GM19397 (cell line): ENCODE results near the gene ZNF800.

ENCODE experiments used
- ATAC-seq: cut with Tn5 transposase; IDR thresholded peaks from one replicate; pipeline ENCODE4 v1.9.1; 2021; ENCODE audit warnings: mild to moderate bottlenecking, moderate library complexity; ENCODE audit not compliant: unreplicated experiment

The ZNF800 gene

DNA sequence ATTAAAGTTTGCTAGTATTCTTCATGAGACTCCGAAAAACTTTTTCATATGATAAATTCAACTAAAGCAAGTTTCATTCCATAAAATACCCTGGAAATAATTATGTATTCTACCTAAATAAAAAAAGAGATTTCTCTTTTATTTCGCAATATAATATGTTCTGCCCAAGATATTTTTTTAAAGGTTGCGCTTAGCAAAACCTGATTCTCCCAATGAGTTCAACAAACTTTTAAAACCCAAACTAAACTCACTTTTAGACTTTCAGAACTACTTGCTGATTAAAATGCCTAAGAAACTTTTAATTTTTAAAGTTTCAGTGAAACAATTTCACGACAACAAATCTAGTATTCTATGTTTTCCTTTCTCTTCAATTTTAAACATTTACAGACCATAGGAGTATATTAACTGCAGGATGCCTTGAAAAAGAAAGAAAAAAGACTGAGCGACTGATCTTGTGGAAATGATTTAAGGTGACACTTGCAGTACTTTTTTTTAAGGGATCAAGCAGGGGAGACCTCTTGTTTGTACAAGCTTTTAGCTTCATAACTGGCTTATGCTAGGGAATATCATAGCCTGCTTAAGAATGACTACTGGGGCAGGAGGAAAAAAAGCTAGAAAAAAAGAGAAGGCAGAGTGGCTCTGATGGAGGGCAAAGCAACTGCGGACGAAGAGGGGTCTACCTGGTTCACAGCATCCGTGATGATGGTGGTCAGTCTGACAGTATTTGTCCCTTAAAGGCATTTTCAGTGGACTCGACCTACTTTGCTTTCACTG, 1.5 kb downstream of the ZNF800 start:
- ATAC-seq, result no peak

DNA sequence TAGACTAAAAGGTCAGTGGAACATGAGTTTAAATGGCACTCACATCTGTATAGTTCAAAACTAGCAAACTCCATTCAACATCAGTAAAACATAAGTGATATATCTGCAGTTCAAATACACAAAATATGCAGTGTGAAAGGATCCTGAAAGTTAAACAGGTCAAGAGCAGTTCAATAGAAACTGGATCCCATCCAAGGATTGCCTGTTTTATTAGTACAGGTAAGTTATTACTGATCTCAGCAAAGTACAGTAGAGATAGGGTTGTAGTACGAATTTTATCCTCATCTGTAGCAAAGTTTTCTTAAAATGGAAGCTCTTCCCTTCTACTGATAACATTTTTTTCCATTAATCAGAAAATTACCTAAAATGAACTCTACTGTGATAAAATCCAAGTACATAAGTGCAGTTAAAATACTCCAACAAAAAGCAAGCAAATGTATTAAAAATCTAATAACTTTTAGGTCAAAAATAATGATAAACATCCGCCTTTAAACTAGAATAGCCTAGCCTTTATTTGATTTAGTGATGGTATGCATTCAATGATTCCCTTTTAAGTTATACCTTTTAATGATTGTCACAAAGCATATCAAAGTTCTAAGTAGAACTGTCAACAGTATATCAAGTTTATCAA, 2.2 kb downstream of the ZNF800 start:
- ATAC-seq, result no peak

GRCh38 chr7:127389321-127389720, 3.2 kb downstream of the ZNF800 start:
- ATAC-seq, result no peak

GRCh38 chr7:127387974-127388373, 4.5 kb downstream of the ZNF800 start:
- ATAC-seq, result no peak

DNA sequence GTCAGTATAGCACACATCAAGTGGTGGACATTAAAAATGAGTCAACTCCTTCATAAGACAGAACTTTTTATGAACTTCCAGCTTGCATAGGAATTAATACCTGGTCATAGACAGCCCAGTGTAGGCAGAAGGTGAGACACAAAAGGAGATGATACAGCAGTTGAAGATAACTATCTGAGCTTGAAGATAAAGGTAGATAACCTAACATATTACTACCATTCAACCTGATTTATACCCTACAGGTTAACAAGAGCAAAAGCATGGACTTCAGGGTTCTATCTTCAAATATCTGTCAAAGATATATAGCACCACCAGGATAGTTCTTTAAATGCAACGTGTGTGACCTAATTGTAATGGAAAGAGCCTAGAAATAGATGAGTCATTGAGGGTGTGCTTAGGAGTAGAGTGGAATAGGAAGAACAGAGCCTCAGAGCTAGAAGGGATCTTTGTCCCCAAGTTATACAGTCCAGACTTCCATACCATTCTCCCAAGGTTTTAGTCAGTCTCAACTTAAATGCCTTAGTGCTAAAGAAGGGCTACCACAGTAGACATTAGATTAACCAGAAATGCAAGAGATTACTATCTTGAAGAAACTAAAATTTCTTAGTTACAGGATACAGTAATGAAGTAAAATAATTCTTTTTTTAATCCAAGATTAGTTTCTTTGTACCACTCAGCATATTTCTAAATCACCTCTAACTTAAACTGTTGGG, 9.2 kb downstream of the ZNF800 start:
- ATAC-seq, result no peak

DNA sequence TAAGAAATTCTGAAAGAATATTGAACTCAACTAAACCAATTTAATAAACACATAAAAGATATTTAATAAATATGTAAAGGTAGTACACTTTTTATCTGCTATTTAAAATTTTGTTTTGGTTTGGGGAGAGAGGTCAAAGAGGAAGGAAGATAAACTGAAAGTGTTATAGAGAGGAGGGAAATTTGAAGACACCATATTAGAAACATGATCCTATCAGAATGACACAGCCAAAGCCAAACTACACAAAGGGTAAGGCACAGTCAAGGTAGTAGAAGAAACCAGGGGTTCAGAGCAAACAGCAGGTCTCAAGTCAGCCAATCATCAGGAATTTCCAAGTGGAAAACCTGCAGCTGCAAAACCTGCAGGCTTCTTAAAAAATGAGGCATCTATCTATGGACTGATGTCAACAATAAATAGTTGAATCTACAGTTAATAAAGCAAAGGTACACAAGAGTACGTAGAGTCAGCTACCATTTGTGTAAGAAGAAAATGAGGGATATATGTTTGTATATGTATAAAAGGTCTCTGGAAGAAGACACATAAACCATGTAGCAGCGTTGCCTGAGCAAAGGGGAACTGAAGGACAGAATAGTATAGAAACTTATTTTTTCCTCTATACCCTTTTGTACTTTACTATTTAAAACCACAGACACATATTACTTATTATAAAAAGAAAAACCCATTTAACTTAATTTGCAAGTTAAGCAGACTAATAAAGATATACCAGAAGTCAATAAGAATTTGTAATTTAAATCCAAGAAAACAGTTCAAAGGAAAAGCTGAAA, 10.0 kb downstream of the ZNF800 start:
- no peak for ATAC-seq

- ATAC-seq, result no peak
These were observed 12.0 kb downstream of the ZNF800 start for GRCh38 chr7:127380479-127380878.

DNA sequence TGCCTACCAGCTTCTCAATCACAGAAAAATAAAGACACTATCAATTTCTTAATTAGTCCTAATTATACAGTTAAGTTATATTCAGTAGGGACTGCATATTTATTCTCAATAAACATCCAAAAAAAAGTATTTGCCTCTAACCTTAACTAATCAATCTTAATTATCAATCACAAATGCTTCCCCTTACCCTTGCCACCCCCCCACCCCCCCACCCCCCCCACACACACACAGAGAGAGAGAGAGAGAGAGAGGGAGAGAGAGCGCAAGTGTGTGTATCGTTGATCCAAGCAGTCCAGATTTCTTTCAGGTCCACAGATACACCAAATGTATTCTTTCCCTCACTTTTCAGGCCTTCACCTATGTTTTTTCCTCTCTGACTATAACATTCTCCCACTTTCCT, 12.9 kb downstream of the ZNF800 start:
- ATAC-seq, result no peak

- no peak for ATAC-seq
These were observed 14.0 kb downstream of the ZNF800 start for GRCh38 chr7:127378537-127378936.

- no peak for ATAC-seq
These were observed 15.1 kb downstream of the ZNF800 start for GRCh38 chr7:127377425-127377824.

DNA sequence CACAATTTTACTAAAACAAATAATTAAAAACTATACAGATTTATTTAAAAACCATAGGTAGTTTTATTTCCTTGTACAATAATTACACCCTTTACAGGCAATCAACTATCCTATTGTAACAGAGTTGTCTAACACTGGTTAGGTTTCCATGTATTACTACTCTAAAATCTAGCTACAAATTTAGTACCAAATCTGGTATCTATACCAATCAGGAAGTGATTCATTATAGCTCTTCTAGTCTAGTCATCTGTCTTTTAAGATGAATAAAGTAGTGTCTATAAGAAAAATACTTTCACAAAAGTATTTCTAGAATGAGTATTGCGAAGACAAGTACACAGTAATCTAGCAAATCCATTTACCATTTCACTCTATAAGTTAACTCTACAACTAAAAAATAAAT, 16.9 kb downstream of the ZNF800 start:
- ATAC-seq, result no peak

GRCh38 chr7:127367679-127368078, 24.8 kb downstream of the ZNF800 start:
- ATAC-seq, result no peak

GRCh38 chr7:127366680-127367079, 25.8 kb downstream of the ZNF800 start:
- ATAC-seq, result no peak

GRCh38 chr7:127365957-127366315, 26.6 kb downstream of the ZNF800 start:
- no peak for ATAC-seq

DNA sequence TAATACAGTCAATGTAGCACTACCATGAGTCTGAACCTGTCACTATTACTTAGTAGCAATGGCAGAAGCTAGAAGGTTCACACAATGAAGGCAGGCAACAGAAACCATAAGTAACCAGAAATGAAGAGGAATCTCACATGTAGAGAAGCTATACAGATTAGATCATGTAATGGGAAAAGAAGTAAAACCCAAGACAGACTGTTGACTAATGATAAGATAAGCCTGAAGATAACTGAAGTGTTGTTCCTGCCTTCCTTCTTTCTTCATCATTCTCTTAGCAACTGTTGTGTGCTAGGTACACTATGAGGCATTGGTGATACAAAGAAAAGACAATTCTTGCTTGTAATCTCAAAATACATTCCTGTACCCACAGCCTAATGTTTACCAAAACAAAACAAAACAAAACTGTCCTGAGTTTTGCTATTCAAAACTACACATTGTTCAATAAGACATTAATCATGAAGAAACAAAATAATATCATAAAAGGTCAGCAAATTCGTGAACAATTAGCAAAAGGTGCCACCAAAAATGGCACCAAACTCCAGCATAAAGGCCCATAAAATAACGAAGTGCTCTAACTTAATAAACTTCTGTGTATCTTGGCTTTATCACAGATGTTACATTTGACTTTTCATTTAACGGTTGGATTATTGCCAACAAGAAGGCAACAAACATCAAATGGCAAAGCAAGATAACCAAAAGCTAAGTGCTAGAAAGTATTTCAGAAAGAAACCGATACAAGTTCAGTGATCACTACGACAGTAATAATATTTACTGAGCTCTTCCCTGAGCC, 27.1 kb downstream of the ZNF800 start:
- no peak for ATAC-seq

GRCh38 chr7:127362364-127363027, 30.0 kb downstream of the ZNF800 start:
- no peak for ATAC-seq

GRCh38 chr7:127361736-127362135, 30.8 kb downstream of the ZNF800 start:
- no peak for ATAC-seq

GRCh38 chr7:127359011-127359410, 33.5 kb downstream of the ZNF800 start:
- ATAC-seq, result no peak

DNA sequence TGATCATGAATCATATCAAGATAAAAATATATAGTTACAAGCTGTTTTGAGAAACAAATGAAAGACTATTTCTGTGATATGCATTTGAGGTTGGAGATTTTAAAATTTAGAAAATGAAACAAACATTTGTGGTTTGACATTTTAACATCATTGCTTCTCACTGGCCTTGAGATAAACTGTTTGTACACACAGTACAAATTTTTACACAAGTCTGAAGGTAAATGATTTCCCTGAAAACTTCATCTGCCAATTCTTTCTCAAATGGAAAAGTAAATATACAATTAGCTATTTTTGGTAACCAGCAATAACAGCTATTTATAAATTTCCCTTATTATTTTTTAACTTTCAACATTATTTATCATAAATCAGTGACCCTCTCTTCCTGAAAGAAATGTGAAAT, 38.6 kb downstream of the ZNF800 start:
- no peak for ATAC-seq

- ATAC-seq, result no peak
These were observed 41.9 kb downstream of the ZNF800 start for GRCh38 chr7:127350586-127350985.
